ENCODE data around the gene SERPINA6. TPM values are rescaled to one million over a fixed set of nuclear protein-coding genes. Genes with fewer than 3 reads are reported as not detected.
"Not testable (repeated sequence)": the region's sequence is repeated elsewhere in the genome, so short reads cannot be mapped to it uniquely, and the experiment has no call there.

Gene SERPINA6
- total RNA-seq, 1 donor from 2014 or later, result not detected

GRCh38 chr14:94370524-94370910 is 47.4 kb upstream of the SERPINA6 start:
- H3K36me3 ChIP-seq (ENCODE audit: insufficient read depth, low read length), result no peaks in the 10 kb centered on the region
- H3K4me1 ChIP-seq (ENCODE audit: insufficient read depth, low read length), result peaks cover 22% of the 10 kb centered on the region
- H3K4me3 Mint-ChIP-seq (ENCODE audit: unreplicated experiment), result no peak overlapping the region
- peaks cover 2% of the 10 kb centered on the region for H3K9me3 Mint-ChIP-seq (ENCODE audit: unreplicated experiment)
- no peak overlapping the region for H3K4me2 ChIP-seq (ENCODE audit: low read length)
- no peak overlapping the region for H3K27ac ChIP-seq (ENCODE audit: low read depth, low read length)
- no peaks in the 10 kb centered on the region for H3K36me3 Mint-ChIP-seq (ENCODE audit: low read depth, unreplicated experiment)
- no peaks in the 10 kb centered on the region for H3K79me2 ChIP-seq (ENCODE audit: insufficient read depth, low read length)
- no peaks in the 10 kb centered on the region for H3K27me3 ChIP-seq (ENCODE audit: insufficient read depth, low read length)
- FAIRE-seq, result no peak
- no peak overlapping the region for H2AFZ ChIP-seq (ENCODE audit: low read depth, low read length)
- TF ChIP-seq CTCF (IDR thresholded peaks at IDR 0.05; ENCODE audit: insufficient read depth, low read depth, low read length), result no peak
- TF ChIP-seq EZH2 (IDR thresholded peaks at IDR 0.05; ENCODE audit: insufficient read depth, low read length), result no peak
- H3K9ac ChIP-seq (ENCODE audit: low read length), result no peak overlapping the region
- DNase-seq (ENCODE audit: low read depth), result no peak
- H3K27me3 Mint-ChIP-seq (ENCODE audit: low read depth, unreplicated experiment), result peaks cover 10% of the 10 kb centered on the region
- H3K27ac Mint-ChIP-seq (ENCODE audit: unreplicated experiment), result no peak overlapping the region
- no peaks in the 10 kb centered on the region for H4K20me1 ChIP-seq (ENCODE audit: insufficient read depth, low read length)
- peaks cover 19% of the 10 kb centered on the region for H3K4me1 Mint-ChIP-seq (ENCODE audit: low read depth, unreplicated experiment)
- no peak overlapping the region for H3K4me3 ChIP-seq (ENCODE audit: insufficient read depth, low read depth, low read length)
- no peaks in the 10 kb centered on the region for H3K9me3 ChIP-seq (ENCODE audit: insufficient read depth, low read depth, low read length)

- not testable (repeated sequence) for H3K36me3 Mint-ChIP-seq (ENCODE audit: low read depth, unreplicated experiment); H3K27me3 Mint-ChIP-seq (ENCODE audit: low read depth, unreplicated experiment); H3K27ac ChIP-seq (ENCODE audit: low read depth, low read length); DNase-seq (ENCODE audit: low read depth); H3K9ac ChIP-seq (ENCODE audit: low read length); H3K79me2 ChIP-seq (ENCODE audit: insufficient read depth, low read length); H3K36me3 ChIP-seq (ENCODE audit: insufficient read depth, low read length); FAIRE-seq; H4K20me1 ChIP-seq (ENCODE audit: insufficient read depth, low read length); H2AFZ ChIP-seq (ENCODE audit: low read depth, low read length); H3K4me3 Mint-ChIP-seq (ENCODE audit: unreplicated experiment); H3K9me3 ChIP-seq (ENCODE audit: insufficient read depth, low read depth, low read length); H3K9me3 Mint-ChIP-seq (ENCODE audit: unreplicated experiment); H3K4me2 ChIP-seq (ENCODE audit: low read length); H3K27me3 ChIP-seq (ENCODE audit: insufficient read depth, low read length); H3K4me3 ChIP-seq (ENCODE audit: insufficient read depth, low read depth, low read length); H3K27ac Mint-ChIP-seq (ENCODE audit: unreplicated experiment)
- peaks cover 20% of the 10 kb centered on the region for H3K4me1 ChIP-seq (ENCODE audit: insufficient read depth, low read length)
- H3K4me1 Mint-ChIP-seq (ENCODE audit: low read depth, unreplicated experiment), result peaks cover 19% of the 10 kb centered on the region
Observed at GRCh38 chr14:94369766-94370523, 46.8 kb upstream of the SERPINA6 start.

GRCh38 chr14:94368956-94369355 is 45.8 kb upstream of the SERPINA6 start:
- Mint-ChIP-seq H3K27ac (ENCODE audit: unreplicated experiment) (peak overlapping the region; percentile 53), H3K4me3 (ENCODE audit: unreplicated experiment) (no peak overlapping the region), H3K4me1 (ENCODE audit: low read depth, unreplicated experiment) (peaks cover 13% of the 10 kb centered on the region), H3K36me3 (ENCODE audit: low read depth, unreplicated experiment) (no peaks in the 10 kb centered on the region), H3K27me3 (ENCODE audit: low read depth, unreplicated experiment) (peaks cover 14% of the 10 kb centered on the region), H3K9me3 (ENCODE audit: unreplicated experiment) (no peaks in the 10 kb centered on the region)
- H3K4me1 ChIP-seq (ENCODE audit: insufficient read depth, low read length), result peaks cover 13% of the 10 kb centered on the region
- H3K4me2 ChIP-seq (ENCODE audit: low read length), result no peak overlapping the region
- no peak overlapping the region for H3K27ac ChIP-seq (ENCODE audit: low read depth, low read length)
- TF ChIP-seq EZH2 (IDR thresholded peaks at IDR 0.05; ENCODE audit: insufficient read depth, low read length), result no peak
- no peaks in the 10 kb centered on the region for H4K20me1 ChIP-seq (ENCODE audit: insufficient read depth, low read length)
- no peak for DNase-seq (ENCODE audit: low read depth)
- H3K9me3 ChIP-seq (ENCODE audit: insufficient read depth, low read depth, low read length), result no peaks in the 10 kb centered on the region
- H3K4me3 ChIP-seq (ENCODE audit: insufficient read depth, low read depth, low read length), result no peak overlapping the region
- no peaks in the 10 kb centered on the region for H3K27me3 ChIP-seq (ENCODE audit: insufficient read depth, low read length)
- no peaks in the 10 kb centered on the region for H3K79me2 ChIP-seq (ENCODE audit: insufficient read depth, low read length)
- no peak for FAIRE-seq
- H3K9ac ChIP-seq (ENCODE audit: low read length), result no peak overlapping the region
- H2AFZ ChIP-seq (ENCODE audit: low read depth, low read length), result no peak overlapping the region
- no peaks in the 10 kb centered on the region for H3K36me3 ChIP-seq (ENCODE audit: insufficient read depth, low read length)

Data from astrocyte (in vitro differentiated cells and primary cell).